ENCODE results near the gene GCKR.

- TF ChIP-seq CTCF (IDR thresholded peaks at IDR 0.05; ENCODE audit: low read length): no peak
- TF ChIP-seq EZH2 (optimal IDR thresholded peaks at IDR 0.05; ENCODE audit: low read depth, low read length): no peak
Measured at GRCh38 chr2:27518113-27518781, 21.6 kb downstream of the GCKR start.

Data from MM.1S (cell line).